Hematopoietic multipotent progenitor cell (in vitro differentiated cells): Measurements from ENCODE around the gene JAG2. TPM values are rescaled to one million over a fixed set of nuclear protein-coding genes. Genes with fewer than 3 reads are reported as not detected.
A peak's percentile ranks its signal among the peaks of the same experiment; 100 is the strongest.

Source experiments
- DNase-seq, 3 donors: peaks; one replicate each; pipeline ENCODE4 v3.0.0-alpha.2; 2011 to 2015; ENCODE audit warnings: low read depth in 2 of 3, low spot score in 2 of 3
- total RNA-seq: library from RNA; depleted of rRNA; stranded (reverse); fragments of >200 nt; gene quantifications from one replicate; pipeline ENCODE4 v1.2.3, GENCODE V29; 2012

Gene JAG2
- total RNA-seq, 1 donor: 1.1 TPM

DNA sequence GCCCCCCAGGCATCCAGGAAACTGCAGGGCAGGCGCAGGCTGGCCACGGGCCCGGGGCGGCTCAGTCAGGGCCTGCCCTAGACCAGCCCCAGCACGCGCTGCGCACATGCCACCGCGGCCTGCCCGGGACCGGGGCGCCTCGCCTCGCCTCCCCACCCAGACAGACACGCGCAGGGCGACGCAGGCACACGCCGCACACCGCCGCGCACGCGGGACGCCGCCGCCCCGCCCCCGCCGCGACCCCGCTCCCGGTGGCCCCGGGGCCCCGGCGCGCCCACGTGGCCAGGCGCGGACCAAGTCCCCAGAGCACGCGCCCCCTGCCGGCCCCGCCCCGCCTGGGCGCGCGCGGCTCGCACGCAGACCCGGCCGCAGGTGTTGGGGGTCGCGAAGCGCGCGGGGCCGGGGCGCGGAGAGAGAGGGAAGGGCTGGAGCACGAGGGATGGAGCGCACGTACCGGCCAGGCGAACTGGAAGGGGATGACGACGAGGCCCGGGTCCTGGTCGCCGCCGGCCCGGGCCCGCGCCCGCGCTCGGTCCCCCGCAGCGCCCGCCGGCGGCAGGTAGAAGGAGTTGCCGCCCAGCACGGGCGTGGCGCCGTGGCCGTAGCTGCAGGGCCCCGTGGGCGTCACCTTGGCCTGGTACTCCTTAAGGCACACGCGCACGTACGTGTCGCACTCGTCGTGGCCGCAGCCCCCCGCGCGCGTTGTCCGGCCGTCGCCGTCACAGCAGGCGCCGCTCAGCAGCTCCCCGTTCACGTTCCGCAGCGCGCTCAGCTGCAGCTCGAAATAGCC, 1.1 kb downstream of the JAG2 start:
- no peak for DNase-seq

DNA sequence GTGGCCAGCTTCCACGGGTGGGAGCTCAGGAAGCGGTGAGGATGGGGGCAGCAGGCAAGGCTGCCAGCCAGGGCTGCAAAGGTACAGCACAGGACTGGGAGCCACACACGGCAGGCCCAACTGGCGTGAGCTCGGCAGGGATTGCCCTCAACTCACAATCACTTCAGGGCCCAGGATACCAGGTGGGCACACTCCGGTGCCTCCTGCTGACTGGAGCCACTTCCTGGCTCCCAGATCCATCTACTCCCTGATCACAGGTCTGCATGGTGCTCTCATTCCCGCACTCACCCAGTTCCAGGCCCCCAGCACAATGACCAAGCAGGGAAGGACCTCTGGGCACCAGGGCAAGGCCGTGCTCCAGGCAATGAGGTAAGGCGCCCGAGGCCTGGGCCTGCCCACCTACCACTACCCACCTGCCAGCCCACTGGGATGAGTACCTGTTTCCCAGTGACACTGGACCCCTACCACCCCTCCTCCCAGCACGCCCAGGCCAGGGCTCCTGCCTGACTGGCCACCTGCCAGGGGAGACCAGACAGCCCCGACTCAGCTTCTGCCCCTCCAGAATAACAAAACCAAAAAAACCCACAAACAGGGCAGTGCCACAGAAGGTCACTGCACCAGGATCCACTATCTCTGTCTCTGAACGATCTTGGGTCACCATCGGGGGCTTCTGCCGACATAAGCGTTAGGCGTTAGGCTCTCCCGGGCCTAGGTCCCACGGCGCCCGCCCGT, 1.8 kb downstream of the JAG2 start:
- no peak for DNase-seq

DNA sequence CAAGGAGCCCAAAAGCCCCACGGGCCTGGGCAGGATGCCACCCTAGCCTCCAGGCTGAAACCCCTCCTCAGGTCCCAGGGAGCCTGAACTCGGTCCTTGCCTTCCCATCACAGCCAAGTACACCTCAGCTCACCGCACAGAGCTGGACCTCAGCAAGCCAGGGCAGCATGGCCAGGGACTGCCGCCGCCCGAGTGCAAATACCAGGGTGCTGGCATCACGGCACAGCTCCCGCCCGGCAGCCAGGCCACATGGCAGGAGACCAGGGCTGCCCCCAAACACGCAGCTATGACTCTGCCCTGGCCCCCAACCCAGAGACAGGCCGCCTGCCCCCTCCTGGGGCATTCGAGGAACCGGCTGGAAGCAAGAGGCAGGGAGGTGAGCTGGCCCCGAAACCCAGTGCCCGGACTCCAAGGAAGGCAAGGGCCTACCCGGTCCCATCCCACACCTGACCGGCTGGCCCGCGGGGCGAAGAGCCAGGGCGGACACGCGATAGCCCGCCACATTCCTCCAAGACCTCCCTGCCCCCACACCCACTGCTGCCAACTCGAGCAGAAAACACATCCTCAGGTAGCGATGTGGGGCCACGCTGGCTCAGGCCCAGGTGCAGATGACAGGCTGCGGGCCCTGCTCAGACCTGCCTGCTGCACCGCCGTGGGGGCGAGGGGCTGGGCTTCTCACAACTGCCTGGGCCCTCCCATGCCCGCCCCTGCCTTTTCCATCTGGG, 2.7 kb downstream of the JAG2 start:
- DNase-seq: no peak

- no peak for DNase-seq
These were observed 3.4 kb downstream of the JAG2 start for GRCh38 chr14:105165134-105165704.

DNA sequence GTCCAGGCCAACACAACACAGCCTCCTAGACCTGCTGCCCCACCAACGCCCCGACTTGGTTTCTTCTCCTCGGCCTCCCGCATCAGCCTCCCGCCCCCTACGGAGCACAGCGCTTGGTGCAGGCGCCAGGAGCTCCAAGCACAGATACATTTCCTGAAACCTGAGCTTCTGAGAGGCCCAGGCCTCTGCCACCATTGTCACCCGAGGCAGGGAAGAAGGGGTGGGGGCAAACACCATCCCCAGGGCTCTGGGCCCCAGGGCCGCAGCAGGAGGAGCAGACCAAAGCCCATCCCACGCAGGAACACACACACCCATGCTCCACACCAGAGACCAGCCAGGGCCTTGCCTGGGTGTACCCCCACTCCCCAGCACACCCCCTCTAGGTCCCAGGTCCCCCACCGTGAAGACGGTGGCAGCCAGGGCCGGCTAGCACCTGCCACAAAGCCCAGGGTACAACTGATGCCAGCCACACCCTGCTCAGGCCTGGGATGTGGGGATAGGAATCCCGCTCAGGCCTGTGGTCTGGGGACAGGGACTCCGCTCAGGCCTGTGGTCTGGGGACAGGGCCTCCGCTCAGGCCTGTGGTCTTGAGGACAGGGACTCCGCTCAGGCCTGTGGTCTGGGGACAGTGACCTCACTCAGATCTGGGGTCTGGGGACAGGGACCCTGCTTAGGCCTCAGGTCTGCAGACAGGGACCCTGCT, 5.4 kb downstream of the JAG2 start:
- DNase-seq: no peak

- no peak for DNase-seq
These were observed 6.0 kb downstream of the JAG2 start for GRCh38 chr14:105162669-105162979.

- no peak for DNase-seq
These were observed 6.5 kb downstream of the JAG2 start for GRCh38 chr14:105161964-105162668.

DNA sequence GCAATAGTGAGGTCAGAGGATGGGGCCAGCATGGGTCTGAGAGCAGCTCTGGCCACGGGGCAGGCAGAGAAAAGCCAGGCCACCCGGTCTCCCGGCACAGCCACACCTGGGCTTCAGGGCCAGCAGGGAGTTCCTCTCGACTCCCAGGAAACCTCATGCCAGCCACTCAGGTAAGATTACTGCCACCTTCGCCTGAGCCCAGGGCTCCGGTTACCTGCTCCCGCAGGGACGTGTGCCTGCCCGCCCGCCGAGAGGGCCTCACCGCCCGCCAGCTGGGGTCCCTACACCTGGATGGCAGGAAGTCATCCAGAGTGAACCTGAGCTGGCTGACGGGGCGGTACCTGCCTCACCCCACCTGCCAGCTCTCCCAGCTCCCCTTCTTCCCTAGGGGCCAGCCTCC, 7.3 kb downstream of the JAG2 start:
- no peak for DNase-seq

DNA sequence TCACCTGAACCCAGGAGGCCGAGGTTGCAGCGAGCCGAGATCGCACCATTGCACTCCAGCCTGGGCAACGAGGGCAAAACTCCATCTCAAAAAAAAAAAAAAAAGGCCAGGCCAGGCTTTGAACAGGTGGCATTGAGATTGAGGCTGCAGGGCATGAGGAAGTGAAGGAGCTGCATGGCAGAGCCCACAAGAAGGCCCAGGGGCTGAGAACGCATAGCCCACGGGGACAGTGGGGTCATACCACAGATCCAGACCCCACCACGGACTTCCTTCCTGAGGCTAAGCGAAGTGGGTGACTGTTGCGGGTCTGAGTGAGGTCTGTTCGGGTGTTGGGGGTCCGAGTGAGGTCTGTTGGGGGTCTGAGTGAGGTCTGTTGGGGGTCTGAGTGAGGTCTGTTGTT, 7.8 kb downstream of the JAG2 start:
- DNase-seq: peak in 1 of 3 donors; percentile 58

DNA sequence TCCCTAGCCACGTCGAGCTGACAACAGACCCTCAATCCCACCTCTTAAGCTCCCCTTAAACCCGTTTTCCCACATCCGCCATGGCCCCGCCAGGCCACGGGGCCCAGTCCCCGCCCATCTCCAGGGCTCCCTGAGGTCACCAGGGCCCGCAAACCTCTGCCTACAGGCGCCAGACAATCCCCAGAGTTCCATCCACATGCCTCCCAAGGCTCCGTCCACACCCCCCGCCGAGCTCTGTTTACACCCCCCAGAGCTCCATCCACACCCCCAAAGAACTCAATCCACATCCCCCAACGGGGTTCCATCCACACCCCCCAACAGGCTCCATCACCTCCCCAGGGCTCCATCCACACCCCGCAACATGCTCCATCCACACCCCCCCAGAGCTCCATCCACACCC, 9.2 kb downstream of the JAG2 start:
- DNase-seq: no peak

DNA sequence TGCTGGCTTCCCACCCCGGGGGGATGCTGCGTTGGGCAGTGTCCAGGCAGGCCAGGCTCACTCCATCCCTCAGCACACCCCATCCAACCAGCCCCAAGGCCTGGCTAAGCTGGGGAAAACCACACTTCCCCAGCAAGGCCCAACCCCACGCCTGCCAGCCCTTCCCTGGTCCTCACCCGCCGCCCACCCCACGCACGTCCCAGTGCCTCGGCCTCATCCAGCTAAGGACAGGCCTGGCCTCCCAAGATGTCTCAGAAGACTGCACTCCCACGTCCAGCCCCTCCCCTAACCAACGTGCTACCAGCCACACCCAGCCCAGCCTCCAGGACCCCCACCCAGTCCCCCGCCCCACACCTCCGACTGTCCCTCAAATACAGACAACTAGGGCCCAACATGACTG, 9.8 kb downstream of the JAG2 start:
- DNase-seq: no peak

- DNase-seq: no peak
These were observed 10.7 kb downstream of the JAG2 start for GRCh38 chr14:105157872-105158271.

GRCh38 chr14:105156414-105157375, 11.9 kb downstream of the JAG2 start:
- DNase-seq: no peak

DNA sequence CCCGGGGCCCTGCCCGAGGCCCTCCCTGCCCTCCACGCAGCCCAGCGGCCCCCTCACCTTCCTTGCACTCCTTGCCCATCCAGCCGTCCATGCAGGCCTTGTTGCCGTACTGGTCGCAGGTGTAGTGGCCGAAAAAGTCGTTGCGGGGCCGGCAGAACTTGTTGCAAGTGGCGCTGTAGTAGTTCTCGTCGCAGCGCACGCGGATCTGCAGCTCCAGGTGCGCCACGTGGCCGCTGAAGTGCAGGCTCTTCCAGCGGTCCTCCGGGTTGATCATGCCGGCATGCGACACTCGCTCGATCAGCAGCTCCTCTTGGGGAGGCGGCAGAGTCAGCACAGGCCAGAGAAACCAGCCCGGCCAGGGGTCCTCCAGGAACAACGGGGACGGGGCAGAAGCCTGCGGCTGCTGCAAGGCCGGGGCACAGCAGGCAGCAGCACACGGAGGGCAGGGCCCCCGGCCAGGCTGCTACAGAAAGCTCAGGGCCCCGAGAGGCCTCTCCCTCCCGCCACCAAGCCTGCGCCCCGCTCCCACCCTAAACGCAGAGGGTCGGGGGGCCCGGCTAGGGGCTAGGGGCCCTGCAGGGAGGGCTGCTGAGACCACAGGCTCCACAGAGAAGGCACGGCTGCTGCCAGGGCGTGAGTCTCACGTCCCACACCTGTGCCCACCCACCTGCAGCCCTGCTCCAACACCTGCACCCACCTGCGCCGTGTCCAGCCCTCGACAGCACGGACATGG, 12.7 kb downstream of the JAG2 start:
- no peak for DNase-seq

- DNase-seq: no peak
These were observed 13.4 kb downstream of the JAG2 start for GRCh38 chr14:105155071-105155651.

GRCh38 chr14:105154476-105154871, 14.1 kb downstream of the JAG2 start:
- DNase-seq: no peak

- DNase-seq: no peak
These were observed 14.7 kb downstream of the JAG2 start for GRCh38 chr14:105153739-105154475.
